SH-SY5Y (cell line): ENCODE results near the gene SLC16A7.

Experiments
- GATA2 ChIP-seq: IDR thresholded peaks from 2 replicates; pipeline ENCODE4 v1.6.1; 2011; ENCODE audit warnings: mild to moderate bottlenecking, low read depth, low read length
- GATA3 ChIP-seq: IDR thresholded peaks from 2 replicates; pipeline ENCODE4 v1.6.1; 2011; ENCODE audit warnings: low read depth, mild to moderate bottlenecking, low read length, moderate library complexity

Gene SLC16A7

GRCh38 chr12:59646636-59647035 lies 50.8 kb downstream of the SLC16A7 start:
- TF ChIP-seq GATA2 (no peak), GATA3 (no peak)

DNA sequence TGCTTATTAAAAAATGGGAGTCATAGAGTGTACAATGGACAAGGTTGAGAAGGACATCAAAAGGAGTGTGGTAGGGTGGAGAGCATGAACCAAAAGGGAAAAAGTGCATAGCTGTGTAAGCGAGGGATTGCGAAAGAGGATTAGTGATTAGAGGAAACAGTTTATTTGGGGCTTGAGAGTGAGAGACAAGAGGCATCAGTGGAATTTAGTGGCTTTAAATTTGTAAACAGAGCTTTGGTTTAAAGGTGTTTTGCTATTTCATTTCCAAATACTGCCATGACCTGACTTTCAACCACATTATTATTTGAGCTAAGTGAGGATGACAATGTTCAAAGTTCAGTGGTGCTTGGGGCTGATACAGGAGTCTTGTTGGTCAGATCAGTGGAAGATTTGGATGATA lies 53.4 kb downstream of the SLC16A7 start:
- no peak for TF ChIP-seq GATA3
- no peak for TF ChIP-seq GATA2

GRCh38 chr12:59650588-59651228 lies 54.9 kb downstream of the SLC16A7 start:
- TF ChIP-seq GATA3 (no peak), GATA2 (no peak)

GRCh38 chr12:59651229-59651920 lies 55.5 kb downstream of the SLC16A7 start:
- no peak for TF ChIP-seq GATA3
- TF ChIP-seq GATA2 = no peak

DNA sequence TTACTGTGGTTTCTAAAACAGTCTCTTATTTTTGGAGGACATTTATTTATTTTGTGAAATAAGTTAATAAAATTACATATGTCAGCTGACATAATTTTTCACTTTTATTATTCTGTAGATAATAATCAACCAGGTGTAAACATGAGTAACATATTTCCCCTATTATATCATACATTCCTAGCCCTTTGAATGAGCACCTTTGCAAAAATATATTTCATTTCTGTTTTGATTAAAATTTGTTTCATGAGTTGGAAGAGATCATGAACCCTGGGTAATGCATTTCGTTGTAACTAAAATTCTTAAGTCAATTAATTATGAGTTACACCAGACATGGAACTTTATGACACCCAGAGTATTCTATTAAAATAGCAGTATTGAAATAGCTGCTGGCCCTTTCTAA lies 56.3 kb downstream of the SLC16A7 start:
- TF ChIP-seq GATA3 (no peak), GATA2 (no peak)

- no peak for TF ChIP-seq GATA3
- TF ChIP-seq GATA2 = no peak
Observed at GRCh38 chr12:59654061-59654460, 58.2 kb downstream of the SLC16A7 start.

DNA sequence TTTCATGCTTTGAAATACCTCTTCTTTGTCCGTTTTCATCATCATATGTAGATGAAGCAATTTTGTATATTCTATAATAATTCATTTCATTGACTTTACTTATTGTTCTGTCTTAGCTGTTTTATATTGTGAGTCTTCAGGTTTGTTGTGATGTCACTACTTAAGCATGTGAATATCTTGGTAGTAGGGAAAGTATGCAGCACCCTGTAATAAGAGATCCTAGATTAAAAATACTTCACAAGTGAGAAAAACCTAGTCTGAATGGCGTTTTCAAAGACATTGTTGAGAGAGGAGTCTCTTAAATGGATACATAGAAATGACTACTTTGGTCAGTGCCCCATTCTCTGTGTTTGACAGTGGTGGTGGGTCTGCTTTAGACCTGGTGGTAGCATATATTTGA lies 61.4 kb downstream of the SLC16A7 start:
- TF ChIP-seq GATA2 (no peak), GATA3 (no peak)

GRCh38 chr12:59657711-59658110 lies 61.9 kb downstream of the SLC16A7 start:
- TF ChIP-seq GATA3 (no peak), GATA2 (no peak)

- TF ChIP-seq GATA2 (no peak), GATA3 (no peak)
Observed at GRCh38 chr12:59660148-59660547, 64.3 kb downstream of the SLC16A7 start.

DNA sequence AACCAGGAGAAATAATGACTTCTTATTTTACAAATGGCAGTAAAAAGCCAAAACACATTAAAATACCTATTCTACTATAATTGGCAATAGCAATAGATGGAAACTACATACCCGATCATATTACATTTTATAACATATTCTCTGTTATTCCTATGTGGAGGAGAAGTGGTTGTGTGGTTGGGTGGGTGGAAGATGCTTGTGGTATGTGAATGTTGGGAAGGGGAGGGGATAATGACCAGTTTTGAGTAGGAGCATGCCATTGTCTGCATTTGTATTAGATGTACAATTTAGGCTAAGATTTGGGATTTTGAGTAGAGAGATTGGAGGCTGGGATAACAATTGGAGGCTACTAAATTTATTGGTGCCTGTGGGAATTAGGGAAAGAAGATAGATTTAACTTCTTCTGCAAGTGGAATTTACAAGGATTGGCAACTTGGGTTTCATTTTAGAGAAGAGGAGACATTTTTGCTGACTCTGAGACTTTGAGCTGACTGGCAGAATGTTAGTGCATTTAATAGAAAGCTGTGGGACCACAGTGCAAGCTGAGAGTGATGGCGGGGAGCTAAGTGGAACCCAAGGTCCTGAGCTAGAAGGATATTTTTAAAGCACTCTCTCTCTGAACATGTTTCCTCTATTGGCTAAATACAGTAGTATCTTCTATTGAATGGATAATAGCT lies 65.2 kb downstream of the SLC16A7 start:
- TF ChIP-seq GATA2 (no peak), GATA3 (no peak)

DNA sequence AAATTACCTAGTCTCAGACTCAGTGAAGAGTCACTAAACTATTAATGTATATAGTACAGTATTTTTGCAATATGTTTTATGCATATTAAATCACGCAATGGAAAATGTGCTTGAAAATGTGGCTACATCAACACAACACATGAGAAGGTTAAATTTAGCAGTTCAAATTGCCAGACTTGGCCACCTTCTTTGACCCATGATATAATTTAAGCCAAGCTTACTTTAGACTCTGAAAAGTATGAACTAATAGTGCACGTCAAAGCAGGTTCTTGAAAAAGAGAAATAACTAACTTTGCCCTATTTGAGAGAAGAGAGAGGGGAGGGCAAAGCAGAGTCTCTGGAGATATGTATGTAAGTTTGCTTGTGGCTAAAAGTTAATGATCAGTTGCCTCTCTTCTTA lies 68.7 kb downstream of the SLC16A7 start:
- TF ChIP-seq GATA3 (no peak), GATA2 (no peak)

- TF ChIP-seq GATA2 (no peak), GATA3 (no peak)
Observed at GRCh38 chr12:59665701-59666100, 69.9 kb downstream of the SLC16A7 start.

DNA sequence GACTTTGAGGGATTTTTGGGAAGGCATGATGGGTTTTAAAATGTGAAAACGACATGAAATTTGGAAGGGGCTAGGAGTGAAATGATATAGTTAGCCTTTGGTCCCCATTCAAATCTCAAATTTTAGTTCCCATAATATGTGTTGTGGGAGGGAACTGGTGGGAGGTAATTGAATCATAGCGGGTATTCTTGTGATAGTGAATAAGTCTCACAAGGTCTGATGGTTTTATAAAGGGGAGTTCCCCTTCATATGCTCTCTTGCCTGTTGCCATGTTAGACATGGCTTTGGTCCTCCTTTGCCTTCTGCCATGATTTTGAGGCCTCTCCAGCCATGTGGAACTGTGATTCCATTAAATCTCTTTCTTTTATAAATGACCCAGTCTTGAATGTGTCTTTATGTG lies 72.8 kb downstream of the SLC16A7 start:
- TF ChIP-seq GATA3 (no peak), GATA2 (no peak)

GRCh38 chr12:59672273-59672672 lies 76.4 kb downstream of the SLC16A7 start:
- TF ChIP-seq GATA2 (no peak), GATA3 (no peak)

GRCh38 chr12:59675461-59675860 lies 79.6 kb downstream of the SLC16A7 start:
- TF ChIP-seq GATA2 (no peak), GATA3 (no peak)
